HG02798 (cell line): ENCODE measurements around the gene WWC2.

Source experiments
- ATAC-seq: cut with Tn5 transposase; IDR thresholded peaks from one replicate; pipeline ENCODE4 v1.9.1; 2021; ENCODE audit warnings: mild to moderate bottlenecking; ENCODE audit not compliant: unreplicated experiment, poor library complexity

WWC2 gene

GRCh38 chr4:183248201-183248600 is 149.1 kb downstream of the WWC2 start:
- no peak for ATAC-seq

- ATAC-seq = peak; percentile 47
These were observed 150.8 kb downstream of the WWC2 start for GRCh38 chr4:183249854-183250253.

- ATAC-seq = no peak
These were observed 151.8 kb downstream of the WWC2 start for GRCh38 chr4:183250831-183251230.

GRCh38 chr4:183252959-183253358 is 153.9 kb downstream of the WWC2 start:
- ATAC-seq = no peak

- ATAC-seq = no peak
These were observed 154.4 kb downstream of the WWC2 start for GRCh38 chr4:183253451-183253850.

GRCh38 chr4:183254162-183254561 is 155.1 kb downstream of the WWC2 start:
- no peak for ATAC-seq

- no peak for ATAC-seq
These were observed 156.4 kb downstream of the WWC2 start for GRCh38 chr4:183255487-183255886.

GRCh38 chr4:183256343-183256742 is 157.3 kb downstream of the WWC2 start:
- no peak for ATAC-seq

- ATAC-seq = peak; percentile 80
These were observed 157.8 kb downstream of the WWC2 start for GRCh38 chr4:183256756-183257385.

- ATAC-seq = no peak
These were observed 158.8 kb downstream of the WWC2 start for GRCh38 chr4:183257808-183258207.

GRCh38 chr4:183260491-183261151 is 161.6 kb downstream of the WWC2 start:
- ATAC-seq = no peak

GRCh38 chr4:183261953-183262775 is 163.1 kb downstream of the WWC2 start:
- ATAC-seq = peak; percentile 93

- ATAC-seq = no peak
These were observed 163.7 kb downstream of the WWC2 start for GRCh38 chr4:183262776-183263100.

- ATAC-seq = no peak
These were observed 164.8 kb downstream of the WWC2 start for GRCh38 chr4:183263787-183264386.

- ATAC-seq = no peak
These were observed 165.6 kb downstream of the WWC2 start for GRCh38 chr4:183264614-183265013.

GRCh38 chr4:183266371-183266770 is 167.3 kb downstream of the WWC2 start:
- ATAC-seq = no peak

- ATAC-seq = no peak
These were observed 169.5 kb downstream of the WWC2 start for GRCh38 chr4:183268556-183268955.

GRCh38 chr4:183272384-183272783 is 173.3 kb downstream of the WWC2 start:
- ATAC-seq = no peak

- no peak for ATAC-seq
These were observed 177.0 kb downstream of the WWC2 start for GRCh38 chr4:183276106-183276505.

- no peak for ATAC-seq
These were observed 185.3 kb downstream of the WWC2 start for GRCh38 chr4:183284258-183284785.

GRCh38 chr4:183284965-183285364 is 185.9 kb downstream of the WWC2 start:
- no peak for ATAC-seq
